Measurements from ENCODE around the gene EIF4H. TPM values are rescaled to one million over a fixed set of nuclear protein-coding genes. Genes with fewer than 3 reads are reported as not detected.
"Not testable (repeated sequence)": the region's sequence is repeated elsewhere in the genome, so short reads cannot be mapped to it uniquely, and the experiment has no call there.

The EIF4H gene
- total RNA-seq, 1 experiment from 2014 or later, result 408 TPM

- DNase-seq (ENCODE audit: low read depth), result no peak
These were observed 49.8 kb downstream of the EIF4H start for GRCh38 chr7:74223711-74224510.

DNA sequence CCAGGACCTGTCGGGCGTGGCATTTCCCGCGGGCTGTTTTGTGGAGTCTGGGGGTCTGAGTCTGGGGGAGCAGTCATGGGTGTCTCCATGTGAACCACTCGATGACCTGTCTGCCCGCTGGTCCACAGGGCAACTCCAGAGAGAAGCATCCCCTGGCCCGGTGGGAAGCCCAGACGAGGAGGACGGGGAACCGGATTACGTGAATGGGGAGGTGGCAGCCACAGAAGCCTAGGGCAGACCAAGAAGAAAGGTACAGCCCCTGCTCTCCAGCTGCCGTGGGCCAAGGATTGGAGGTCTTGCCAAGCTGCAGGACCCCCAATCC, 50.3 kb downstream of the EIF4H start:
- DNase-seq (ENCODE audit: low read depth), result no peak

DNA sequence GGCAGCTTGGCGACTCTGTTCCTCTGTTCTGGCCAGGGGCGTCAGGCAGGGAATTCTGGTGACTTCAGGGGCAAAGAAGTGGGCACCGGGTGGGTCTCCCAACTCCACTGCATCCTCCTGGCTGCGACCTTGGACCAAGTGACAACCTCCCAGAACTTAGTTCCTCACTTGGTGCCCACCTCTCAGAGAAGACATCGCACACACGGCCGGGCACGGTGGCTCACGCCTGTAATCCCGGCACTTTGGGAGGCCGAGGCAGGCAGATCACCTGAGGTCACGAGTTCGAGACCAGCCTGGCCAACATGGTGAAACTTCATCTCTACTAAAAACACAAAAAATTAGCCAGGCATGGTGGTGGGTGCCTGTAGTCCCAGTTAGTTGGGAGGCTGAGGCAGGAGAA, 50.8 kb downstream of the EIF4H start:
- DNase-seq (ENCODE audit: low read depth), result not testable (repeated sequence)

DNA sequence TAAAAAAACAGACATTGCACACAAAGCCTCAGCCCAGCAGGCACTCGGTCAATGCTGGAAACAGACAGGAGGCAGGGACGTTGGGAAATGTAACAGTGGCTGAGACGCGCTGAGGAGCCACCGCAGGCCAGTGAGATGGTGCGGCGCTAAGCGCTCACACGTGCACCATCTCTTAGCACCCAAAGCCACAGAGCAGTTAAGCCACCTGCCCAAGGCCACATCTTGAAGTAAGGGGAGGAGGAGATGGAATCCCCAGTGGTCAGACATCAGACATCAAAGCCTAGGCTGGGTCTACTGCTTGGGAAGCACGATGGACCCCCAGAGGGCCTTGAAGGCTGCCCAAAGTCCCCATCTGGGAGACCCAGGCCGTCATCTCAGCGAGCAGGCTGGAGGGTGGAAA, 51.2 kb downstream of the EIF4H start:
- no peak for DNase-seq (ENCODE audit: low read depth)

DNA sequence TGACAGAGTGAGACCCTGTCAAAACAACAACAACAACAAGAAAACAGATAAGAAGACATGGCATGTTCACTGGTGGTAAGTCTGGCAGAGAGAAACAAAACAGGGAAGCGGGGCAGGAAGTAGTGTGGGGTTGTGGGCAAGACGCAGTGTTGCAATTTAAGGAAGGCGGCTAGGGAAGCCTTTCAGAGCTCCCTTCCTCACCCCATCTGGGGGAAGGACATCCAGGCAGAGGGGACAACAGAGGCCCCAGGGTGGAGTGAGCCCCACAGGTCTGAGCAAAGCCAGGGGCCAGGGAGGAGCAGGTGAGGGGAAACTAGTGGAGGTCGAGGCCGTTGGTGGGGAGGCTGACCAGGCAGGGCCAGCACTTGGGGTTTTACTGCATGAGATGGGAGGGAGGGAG, 52.5 kb downstream of the EIF4H start:
- no peak for DNase-seq (ENCODE audit: low read depth)

DNA sequence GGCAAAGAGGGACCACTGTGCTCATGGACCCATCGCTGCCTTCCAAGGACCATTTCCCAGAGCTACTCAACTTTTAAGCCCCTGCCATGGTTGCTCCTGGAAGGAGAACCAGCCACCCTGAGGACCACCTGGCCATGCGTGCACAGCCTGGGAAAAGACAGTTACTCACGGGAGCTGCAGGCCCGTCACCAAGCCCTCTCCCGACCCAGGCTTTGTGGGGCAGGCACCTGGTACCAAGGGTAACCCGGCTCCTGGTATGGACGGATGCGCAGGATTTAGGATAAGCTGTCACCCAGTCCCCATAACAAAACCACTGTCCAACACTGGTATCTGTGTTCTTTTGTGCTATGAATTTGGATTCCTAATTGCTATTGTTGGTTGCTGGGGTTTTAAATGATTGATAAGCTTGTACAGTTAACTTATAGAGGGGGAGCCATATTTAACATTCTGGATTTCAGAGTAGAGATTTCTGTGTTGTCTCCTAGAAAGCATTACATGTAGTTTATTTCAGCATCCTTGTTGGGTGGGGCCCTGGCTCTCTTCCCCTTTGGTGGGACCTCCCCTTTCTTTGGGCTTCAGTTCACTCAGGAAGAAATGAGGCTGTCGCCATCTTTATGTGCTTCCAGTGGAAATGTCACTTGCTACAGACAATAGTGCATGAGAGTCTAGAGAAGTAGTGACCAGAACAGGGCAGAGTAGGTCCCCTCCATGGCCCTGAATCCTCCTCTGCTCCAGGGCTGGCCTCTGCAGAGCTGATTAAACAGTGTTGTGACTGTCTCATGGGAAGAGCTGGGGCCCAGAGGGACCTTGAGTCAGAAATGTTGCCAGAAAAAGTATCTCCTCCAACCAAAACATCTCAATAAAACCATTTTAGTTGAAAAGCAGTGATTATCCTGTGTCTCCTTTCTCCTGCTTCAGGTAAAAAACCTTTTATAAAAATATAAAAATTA, 55.1 kb downstream of the EIF4H start:
- no peak for DNase-seq (ENCODE audit: low read depth)

DNA sequence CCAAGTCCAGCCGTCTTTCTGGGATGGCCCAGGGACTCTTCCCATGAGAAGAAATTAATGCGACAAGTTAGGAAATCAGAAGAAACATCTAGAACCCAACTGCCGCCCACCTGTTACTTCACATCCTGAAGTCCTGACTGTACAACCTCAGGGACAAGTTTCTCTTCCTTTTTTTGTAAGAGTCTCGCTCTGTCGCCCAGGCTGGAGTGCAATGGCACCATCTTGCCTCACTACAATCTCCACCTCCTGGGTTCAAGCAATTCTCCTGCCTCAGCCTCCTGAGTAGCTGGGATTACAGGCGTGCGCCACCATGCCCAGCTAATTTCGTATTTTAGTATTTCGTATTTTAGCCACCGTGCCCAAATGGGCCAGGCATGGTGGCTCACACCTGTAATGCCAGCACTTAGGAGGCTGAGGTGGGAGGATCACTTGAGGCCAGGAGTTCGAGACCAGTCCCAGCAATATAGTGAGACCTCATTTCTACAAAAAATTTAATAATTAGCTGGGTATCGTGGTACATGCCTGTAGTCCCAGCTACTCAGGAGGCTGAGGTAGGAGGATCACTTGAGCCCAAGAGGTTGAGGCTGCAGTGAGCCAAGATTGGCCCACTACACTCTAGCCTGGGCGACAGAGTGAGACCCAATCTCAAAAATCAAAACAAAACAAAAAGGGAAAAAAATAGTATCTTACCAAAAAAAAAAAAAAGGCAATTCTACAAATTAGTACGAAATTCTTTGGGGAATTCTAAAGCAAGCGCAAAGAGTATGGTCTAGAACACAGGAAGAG, 56.5 kb downstream of the EIF4H start:
- DNase-seq (ENCODE audit: low read depth), result no peak

- DNase-seq (ENCODE audit: low read depth), result no peak
These were observed 57.1 kb downstream of the EIF4H start for GRCh38 chr7:74231232-74231590.

DNA sequence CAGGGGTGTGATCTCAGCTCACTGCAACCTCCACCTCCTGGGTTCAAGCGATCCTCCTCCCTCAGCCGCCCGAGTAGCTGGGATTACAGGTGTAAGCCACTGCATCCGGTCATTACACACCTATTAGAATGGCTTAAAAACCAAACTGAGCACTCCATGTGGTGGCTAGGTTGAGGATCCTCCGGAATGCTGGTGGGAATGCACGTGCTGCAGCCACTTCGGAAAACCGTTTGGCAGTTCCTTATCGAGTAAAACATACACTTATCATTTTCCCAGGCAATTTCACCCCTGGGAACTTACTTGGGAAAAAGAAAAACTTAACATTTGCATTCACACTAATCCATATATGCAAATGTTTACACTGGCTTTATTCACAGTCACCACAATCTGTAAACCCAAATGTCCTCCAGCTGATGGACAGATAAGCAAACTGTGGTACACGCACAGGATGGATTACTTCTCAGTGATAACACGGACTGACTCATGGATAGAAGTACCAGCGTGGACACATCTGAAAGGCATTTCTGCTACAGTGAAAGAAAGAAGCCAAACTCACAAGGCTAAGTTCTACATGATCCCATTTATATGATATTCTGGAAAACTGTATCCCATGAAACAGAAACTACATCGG, 59.6 kb downstream of the EIF4H start:
- no peak for DNase-seq (ENCODE audit: low read depth)

- no peak for DNase-seq (ENCODE audit: low read depth)
These were observed 61.5 kb downstream of the EIF4H start for GRCh38 chr7:74235518-74236268.

DNA sequence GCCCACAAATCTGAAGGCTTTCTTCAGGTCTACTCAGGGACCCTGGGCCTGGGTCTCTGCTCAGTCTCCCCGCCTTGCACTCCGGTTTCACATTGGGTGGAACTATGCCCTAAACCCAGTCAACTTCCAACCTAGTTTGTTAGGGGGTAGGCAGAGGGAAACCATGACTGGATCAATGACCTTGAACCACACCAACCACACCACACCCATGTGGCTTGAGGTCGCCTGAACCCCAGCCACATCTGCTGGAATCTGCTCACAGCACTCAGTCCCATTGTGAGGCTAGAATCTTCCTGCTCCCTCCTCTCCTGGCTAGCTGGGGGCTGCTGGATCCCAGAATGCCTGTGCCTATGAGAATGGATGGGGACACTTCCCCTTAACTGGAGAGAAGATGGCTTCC, 62.1 kb downstream of the EIF4H start:
- DNase-seq (ENCODE audit: low read depth), result no peak

GRCh38 chr7:74240482-74240881, 66.3 kb downstream of the EIF4H start:
- DNase-seq (ENCODE audit: low read depth), result no peak

GRCh38 chr7:74242122-74242443, 67.9 kb downstream of the EIF4H start:
- no peak for DNase-seq (ENCODE audit: low read depth)

DNA sequence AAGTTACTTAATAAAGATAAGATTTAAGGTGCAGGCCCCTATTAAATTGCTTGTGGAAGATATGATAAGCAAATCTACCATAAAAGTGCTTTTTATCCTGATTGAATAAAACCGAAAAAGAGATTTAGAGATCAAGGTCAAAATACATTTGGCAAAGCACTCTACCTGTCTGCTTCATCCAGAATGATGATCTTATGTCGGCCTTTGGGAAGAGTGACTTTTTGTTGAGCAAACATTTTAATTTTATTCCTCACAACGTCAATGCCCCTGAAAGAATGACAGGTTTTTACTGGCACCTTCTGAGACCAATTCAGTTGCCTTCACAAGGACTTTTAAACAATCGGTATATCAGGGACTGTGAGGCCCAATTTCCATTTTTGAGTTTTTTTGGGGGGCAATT, 72.3 kb downstream of the EIF4H start:
- no peak for DNase-seq (ENCODE audit: low read depth)

Small RNA genes lying within 50 kb of the gene (small RNA-seq; reads per million reads assigned to genes)
- gene MIR590, result 0.11 reads per million

Other genes starting within 250 kb of the EIF4H start
- not detected in 2 replicates for gene ELN, start 146.2 kb upstream of the EIF4H start, total RNA-seq (2014; rRNA removed; shearing (Covaris generic))
- gene LIMK1, start 90.6 kb upstream of the EIF4H start, total RNA-seq (2014; rRNA removed; shearing (Covaris generic)), result 36.5 and 46.6 TPM in 2 replicates
- gene LAT2, start 35.6 kb downstream of the EIF4H start, total RNA-seq (2014; rRNA removed; shearing (Covaris generic)), result 7.2 and 7.6 TPM in 2 replicates
- gene RFC2, start 80.0 kb downstream of the EIF4H start, total RNA-seq (2014; rRNA removed; shearing (Covaris generic)), result 103 and 114 TPM in 2 replicates
- gene CLIP2, start 115.1 kb downstream of the EIF4H start, total RNA-seq (2014; rRNA removed; shearing (Covaris generic)), result 29.3 and 31.5 TPM in 2 replicates